HFF-Myc (cell line): ENCODE data around the gene SORBS1.

ENCODE experiments used
- DNase-seq: peaks from one replicate; pipeline ENCODE4 v3.0.0-alpha.2; 2011; ENCODE audit warnings: low read depth; ENCODE audit errors: extremely low read depth
- H3K4me3 ChIP-seq: replicated peaks from 2 replicates; pipeline ENCODE4 v1.5.1; 2011; ENCODE audit warnings: low read depth, mild to moderate bottlenecking, control low read depth, low read length
- CTCF ChIP-seq: IDR thresholded peaks from 2 replicates; pipeline ENCODE4 v1.5.1; 2012; ENCODE audit warnings: mild to moderate bottlenecking, low read depth, low read length, control low read depth; ENCODE audit errors: missing control alignments

SORBS1 gene

GRCh38 chr10:95445223-95445836, 115.8 kb downstream of the SORBS1 start:
- no peak overlapping the region for H3K4me3 ChIP-seq
- peak; percentile 38 for DNase-seq
- TF ChIP-seq CTCF, result no peak

GRCh38 chr10:95444792-95445191, 116.4 kb downstream of the SORBS1 start:
- H3K4me3 ChIP-seq, result no peak overlapping the region
- no peak for DNase-seq
- no peak for TF ChIP-seq CTCF

GRCh38 chr10:95443636-95444035, 117.5 kb downstream of the SORBS1 start:
- DNase-seq, result no peak
- no peak for TF ChIP-seq CTCF
- H3K4me3 ChIP-seq, result no peak overlapping the region

- no peak overlapping the region for H3K4me3 ChIP-seq
- no peak for DNase-seq
- TF ChIP-seq CTCF, result no peak
Measured at GRCh38 chr10:95442341-95442740, 118.8 kb downstream of the SORBS1 start.

GRCh38 chr10:95441547-95441923, 119.6 kb downstream of the SORBS1 start:
- DNase-seq, result no peak
- TF ChIP-seq CTCF, result no peak
- no peak overlapping the region for H3K4me3 ChIP-seq

- H3K4me3 ChIP-seq, result no peak overlapping the region
- TF ChIP-seq CTCF, result no peak
- no peak for DNase-seq
Measured at GRCh38 chr10:95440756-95441546, 120.2 kb downstream of the SORBS1 start.
